Anterior cingulate cortex (tissue), 58 donors: ENCODE results near the gene UBE2E1.

Experiments used
- DNase-seq, 58 donors: peaks; one replicate each; lab custom pipeline; 2025; lab: John Stamatoyannopoulos, UW

Gene UBE2E1

GRCh38 chr3:23817508-23818223 is 11.9 kb downstream of the UBE2E1 start:
- no peak for DNase-seq

GRCh38 chr3:23819599-23820360 is 14.0 kb downstream of the UBE2E1 start:
- peak in 28 of 58 donors; percentile 2 to 79 (median 29) for DNase-seq

- DNase-seq = no peak
Observed at GRCh38 chr3:23820888-23821287, 15.1 kb downstream of the UBE2E1 start.

- DNase-seq = no peak
Observed at GRCh38 chr3:23821858-23822257, 16.1 kb downstream of the UBE2E1 start.

GRCh38 chr3:23822559-23822958 is 16.8 kb downstream of the UBE2E1 start:
- no peak for DNase-seq

- DNase-seq = no peak
Observed at GRCh38 chr3:23823620-23824019, 17.9 kb downstream of the UBE2E1 start.

GRCh38 chr3:23824699-23825444 is 19.1 kb downstream of the UBE2E1 start:
- no peak for DNase-seq

GRCh38 chr3:23825802-23826201 is 20.0 kb downstream of the UBE2E1 start:
- DNase-seq = no peak

- peak in 2 of 58 donors; percentile 2 for DNase-seq
Observed at GRCh38 chr3:23826382-23827064, 20.8 kb downstream of the UBE2E1 start.

GRCh38 chr3:23829242-23829934 is 23.6 kb downstream of the UBE2E1 start:
- no peak for DNase-seq

GRCh38 chr3:23830869-23831484 is 25.2 kb downstream of the UBE2E1 start:
- no peak for DNase-seq

GRCh38 chr3:23831517-23832394 is 26.0 kb downstream of the UBE2E1 start:
- DNase-seq = no peak

GRCh38 chr3:23832523-23832922 is 26.8 kb downstream of the UBE2E1 start:
- no peak for DNase-seq

GRCh38 chr3:23834082-23834870 is 28.5 kb downstream of the UBE2E1 start:
- DNase-seq = no peak

- DNase-seq = no peak
Observed at GRCh38 chr3:23835087-23835486, 29.3 kb downstream of the UBE2E1 start.

- no peak for DNase-seq
Observed at GRCh38 chr3:23835802-23836201, 30.0 kb downstream of the UBE2E1 start.

- no peak for DNase-seq
Observed at GRCh38 chr3:23836536-23837230, 30.9 kb downstream of the UBE2E1 start.
